CD4-positive, alpha-beta T cell treated with Interleukin-17A for 1 hour (primary cell): ENCODE results near the gene PSMD3.

Experiments used
- DNase-seq: peaks from one replicate; pipeline ENCODE4 v3.0.0-alpha.2; 2020

Gene PSMD3

DNA sequence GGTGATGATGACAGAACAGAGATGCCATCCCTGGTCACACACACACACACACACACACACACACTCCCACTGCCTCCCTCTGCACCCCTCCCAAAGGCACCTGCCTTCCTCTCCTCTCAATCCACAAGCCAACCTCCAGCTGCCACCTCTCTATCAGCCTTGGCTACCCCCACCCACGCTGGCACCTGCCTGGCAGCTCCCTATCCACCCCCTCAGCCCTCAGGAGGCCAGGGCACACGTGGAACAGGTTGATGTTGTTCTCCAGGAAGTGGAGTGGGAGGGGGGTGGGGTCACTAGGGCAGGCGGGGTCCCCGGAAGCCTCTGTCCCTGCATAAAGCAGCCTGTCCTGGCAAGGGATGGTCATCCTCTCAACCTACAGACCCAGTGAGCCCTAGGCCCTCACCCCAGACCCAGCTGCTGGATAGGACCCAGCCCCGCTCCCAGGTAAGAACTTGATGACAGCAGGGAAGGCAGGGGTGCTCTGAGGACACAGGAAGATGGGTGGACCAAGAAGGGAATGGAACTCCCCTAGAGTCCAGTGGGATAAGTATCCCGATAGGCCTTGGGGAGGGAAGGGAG lies 17.9 kb upstream of the PSMD3 start, which contains the start of gene GSDMA:
Gene GSDMA (plus strand): TSS at position 363 of the 579 bp plus-strand sequence. CDS start 2,684 bp downstream, outside the sequence.
- DNase-seq, result peak; percentile 8

DNA sequence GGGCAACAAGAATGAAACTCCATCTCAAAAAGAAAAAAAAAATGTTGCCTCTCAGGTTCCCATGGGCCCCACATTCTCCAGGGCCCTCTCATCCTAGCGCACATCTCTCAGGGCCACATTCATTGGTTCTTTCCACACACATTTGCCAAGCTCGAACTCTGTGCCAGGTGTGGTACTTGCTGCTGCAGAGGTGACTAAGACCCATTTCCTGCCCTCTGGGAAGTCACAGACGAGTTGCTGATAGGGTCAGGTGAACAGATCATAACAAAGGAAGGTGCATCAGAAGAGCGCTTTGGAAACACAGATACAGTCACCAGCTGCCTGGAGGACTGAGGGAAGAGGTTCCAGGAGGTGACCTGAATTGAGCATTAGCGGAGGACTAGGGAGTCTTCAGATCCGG lies 16.8 kb upstream of the PSMD3 start:
- peak; percentile 41 for DNase-seq

DNA sequence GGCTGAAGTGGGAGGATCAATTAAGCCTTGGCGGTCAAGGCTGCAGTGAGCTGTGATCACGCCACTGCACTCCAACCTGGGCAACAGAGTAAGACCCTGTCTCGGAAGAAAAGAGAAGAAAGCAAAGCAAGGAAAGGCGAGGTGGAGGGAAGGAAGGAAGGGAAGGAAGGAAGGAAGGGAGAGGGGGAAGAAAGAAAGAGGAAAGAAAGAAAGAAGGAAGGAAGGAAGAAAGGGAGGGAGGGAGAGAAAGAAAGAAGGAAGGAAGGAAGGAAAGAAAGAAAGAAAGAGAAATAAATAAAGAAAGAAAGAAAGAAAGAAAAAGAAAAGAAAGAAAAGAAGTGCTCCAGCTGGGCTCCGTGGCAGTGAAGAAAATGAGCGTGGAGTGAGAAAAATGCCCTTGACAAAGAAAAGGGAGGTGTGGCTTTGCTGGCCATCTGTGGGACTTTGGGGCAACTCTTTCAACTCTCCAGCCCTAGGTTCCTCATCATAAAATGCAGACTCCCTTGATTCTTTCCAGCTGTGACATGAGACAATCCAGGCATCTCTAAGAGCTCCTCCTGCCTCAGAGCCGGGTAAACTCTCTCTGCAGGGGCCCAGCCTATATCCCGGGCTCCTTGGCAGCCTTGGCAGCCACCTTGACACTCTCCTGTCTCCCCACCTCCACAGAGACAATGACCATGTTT lies 15.4 kb upstream of the PSMD3 start:
- DNase-seq, result no peak

DNA sequence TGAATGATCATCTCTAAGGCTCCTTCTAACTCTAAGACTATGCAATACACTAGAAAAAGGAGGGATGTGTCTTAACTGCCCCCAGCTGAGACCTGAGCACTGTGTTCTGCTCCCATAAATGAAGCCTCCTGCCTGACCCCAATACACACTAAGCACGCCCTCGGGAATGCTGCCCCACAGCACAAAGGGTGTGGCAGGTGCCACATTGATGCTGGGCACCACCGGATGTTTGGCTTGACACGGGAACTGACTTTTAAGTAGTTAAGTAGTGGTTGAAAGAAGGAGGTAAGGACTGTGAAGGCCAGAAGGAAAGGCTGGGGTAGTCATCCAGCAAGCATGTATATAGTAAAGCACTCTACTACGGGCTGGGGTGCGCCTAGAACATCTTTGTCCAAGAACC lies 13.8 kb upstream of the PSMD3 start:
- DNase-seq, result no peak

DNA sequence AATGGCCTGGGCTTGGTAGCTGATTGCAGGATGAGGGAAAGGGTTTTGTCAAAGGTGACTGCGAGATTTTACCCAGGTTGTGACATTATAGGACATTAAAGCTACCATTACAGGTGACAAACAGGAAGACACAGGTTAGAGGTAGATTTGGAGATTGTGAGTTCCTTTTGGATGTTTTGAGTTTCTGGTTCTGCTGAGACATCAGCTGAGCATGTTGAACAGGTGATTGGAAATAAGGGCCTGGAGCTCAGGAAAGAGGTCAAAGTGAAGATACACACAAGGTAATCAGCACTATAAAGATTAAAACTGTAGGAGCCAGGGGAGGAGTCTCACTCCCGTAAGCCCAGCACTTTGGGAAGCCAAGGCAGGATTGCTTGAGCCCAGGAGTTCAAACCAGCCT lies 11.8 kb upstream of the PSMD3 start:
- no peak for DNase-seq

DNA sequence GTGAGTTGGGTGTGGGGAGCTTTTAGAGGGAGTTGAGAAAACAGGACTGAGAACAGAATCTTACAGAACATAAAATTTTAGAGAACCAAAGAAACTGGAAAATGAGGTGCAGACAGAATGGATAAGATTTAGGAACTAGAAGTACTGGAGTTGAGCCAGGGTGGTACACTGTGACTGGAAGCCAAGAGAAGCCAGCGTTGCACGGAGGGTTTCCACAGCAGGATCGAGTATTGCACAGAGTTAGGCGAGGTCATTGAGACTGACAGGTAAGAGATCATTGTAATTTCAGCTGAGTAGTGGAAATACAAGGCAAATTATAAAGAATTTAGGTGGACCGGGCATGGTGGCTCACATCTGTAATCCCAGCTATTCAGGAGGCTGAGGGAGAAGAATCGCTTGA lies 11.2 kb upstream of the PSMD3 start:
- DNase-seq, result no peak

- DNase-seq, result no peak
These were observed 10.4 kb upstream of the PSMD3 start for GRCh38 chr17:39970157-39970692.

GRCh38 chr17:39971076-39971603 lies 9.5 kb upstream of the PSMD3 start:
- DNase-seq, result no peak

DNA sequence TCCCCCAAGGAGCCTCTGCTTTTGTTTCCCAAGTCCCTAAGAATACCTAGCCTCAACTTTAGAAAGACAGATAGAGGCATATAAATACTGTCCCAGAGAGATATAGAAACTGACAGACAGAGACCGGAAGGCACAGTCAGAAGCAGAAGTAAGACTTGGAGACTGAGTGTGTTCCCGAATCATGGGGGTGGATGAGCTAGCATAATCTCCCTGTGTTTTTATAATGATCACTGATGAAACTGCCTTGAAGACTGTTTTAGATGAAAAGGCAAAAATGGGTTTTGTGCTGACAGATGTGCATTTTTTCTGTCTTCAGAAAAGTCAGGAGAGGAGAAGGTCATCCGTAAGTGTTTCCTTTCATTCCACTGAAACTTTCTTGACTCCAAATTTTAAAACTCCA lies 8.3 kb upstream of the PSMD3 start:
- DNase-seq, result no peak

- DNase-seq, result no peak
These were observed 7.1 kb upstream of the PSMD3 start for GRCh38 chr17:39973496-39973895.

- no peak for DNase-seq
These were observed 6.2 kb upstream of the PSMD3 start for GRCh38 chr17:39974433-39974832.

DNA sequence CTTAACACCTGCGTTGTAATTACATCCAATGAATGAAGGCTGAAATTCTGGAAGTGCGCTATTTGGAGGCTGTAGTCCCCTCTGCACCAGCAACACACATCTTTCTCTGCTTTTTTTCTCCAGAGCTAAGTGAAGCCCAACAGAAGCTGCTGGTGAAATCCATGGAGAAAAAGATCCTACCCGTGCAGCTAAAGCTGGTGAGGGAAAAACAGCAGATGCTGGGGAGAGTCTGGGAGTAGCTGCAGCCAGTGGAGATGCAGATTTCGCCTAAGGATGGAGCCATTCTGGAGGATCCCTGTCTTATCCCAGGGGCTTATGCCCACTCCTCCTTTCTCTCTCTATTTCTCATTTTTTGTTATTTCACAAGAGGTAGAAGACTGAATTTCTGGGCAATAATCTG lies 4.8 kb upstream of the PSMD3 start:
- DNase-seq, result no peak

DNA sequence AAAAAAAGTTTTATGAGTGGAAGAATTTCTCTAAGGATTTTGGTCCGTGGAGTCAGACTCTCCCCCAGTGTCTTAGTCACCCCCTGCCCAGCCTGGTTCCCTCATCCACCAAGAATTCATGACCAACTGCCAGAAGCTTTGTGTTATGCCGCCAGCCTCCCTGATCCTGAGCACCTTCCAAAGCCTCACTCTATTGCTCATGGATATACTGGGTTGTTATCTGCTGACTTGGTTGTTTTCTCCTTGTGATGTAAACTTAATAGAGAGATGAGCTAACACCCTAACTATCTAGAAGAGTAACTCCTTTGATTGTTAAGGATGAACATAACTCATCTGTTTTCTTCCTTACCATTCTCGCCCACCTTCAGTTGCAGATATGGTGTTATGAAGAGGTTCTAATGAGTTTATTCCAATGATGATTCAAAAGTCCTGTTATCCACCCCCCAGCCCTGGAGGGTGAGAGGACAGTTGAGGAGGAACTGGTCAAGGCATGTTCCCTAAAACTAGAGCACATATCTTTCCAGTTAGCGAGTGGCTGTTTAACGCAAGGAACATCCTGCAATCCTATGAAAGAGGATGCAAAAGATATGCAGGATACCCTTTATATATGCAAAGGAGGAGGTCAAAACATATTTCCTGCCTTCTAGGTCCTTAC lies 1.5 kb upstream of the PSMD3 start:
- DNase-seq, result no peak

DNA sequence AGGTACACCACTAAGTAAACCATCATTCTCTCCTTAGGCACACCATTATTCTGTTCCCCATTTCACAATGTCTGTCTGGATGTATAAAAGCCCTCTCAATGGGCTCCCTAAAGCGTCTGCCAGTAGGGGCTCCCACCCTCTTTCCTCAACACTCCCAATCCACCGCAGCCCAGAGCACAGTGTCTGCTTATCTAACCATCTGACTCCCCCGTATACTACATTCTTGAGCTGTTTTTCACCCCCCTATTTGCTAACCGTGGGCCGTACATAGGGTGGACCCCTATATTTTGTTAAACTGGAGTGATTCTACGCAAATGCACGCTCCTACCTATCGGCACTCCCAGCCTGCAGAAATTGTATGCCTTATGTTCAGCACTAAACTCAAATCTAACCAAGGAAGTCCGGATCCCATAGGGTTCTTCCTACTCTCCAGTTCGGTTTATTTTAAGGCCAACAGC lies 685 bp upstream of the PSMD3 start:
- DNase-seq, result no peak

DNA sequence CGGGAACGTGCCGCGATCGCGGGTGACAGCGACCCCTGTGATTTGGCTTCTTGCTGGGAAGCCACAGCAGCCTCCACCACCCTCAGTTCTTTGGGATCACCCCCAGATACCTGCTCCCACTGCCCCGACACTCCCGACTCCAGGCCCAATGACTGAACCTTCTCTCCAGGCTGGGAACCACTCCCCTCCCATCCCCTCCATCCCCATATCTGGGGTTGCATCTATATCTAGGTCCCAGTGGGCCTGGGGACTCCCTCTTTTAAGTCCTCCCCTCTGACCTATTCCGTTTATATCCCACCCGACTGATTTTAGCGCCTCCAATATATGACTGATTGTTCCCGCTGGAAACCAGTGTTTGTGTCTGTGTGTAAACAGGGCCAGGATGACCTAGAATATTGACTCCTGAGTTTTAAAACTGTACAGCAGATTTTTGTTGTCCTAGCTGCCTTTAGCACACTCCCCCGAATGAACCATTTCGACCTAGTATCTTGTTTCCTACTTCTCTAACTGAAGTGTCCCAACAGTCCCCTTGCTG lies 667 bp downstream of the PSMD3 start:
- DNase-seq, result no peak

- peak; percentile 6 for DNase-seq
These were observed 1.3 kb downstream of the PSMD3 start for GRCh38 chr17:39981766-39982375.

DNA sequence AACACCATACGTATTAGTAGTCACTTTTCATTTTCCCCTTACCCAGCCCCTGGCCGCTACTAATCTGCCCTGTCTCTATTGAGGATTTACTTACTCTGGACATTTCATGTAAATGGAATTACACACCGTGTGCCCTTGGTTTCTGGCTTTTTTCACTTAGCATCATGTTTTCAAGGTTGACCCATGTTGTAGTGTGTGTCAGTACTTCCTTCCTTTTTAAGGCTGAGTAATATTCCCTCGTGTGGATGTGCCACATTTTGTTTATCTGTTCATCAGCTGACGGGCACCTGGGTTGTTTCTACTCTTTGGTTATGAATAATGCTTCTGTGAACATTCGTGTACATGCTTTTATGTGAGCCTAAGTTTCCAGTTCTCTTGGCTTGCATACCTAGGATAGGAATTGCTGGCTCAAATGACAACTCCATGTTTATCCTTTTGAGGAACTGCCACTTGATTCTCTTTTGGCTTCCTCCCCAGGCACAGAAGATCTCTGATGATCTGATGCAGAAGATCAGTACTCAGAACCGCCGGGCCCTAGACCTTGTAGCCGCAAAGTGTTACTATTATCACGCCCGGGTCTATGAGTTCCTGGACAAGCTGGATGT lies 7.7 kb downstream of the PSMD3 start:
- DNase-seq, result no peak

DNA sequence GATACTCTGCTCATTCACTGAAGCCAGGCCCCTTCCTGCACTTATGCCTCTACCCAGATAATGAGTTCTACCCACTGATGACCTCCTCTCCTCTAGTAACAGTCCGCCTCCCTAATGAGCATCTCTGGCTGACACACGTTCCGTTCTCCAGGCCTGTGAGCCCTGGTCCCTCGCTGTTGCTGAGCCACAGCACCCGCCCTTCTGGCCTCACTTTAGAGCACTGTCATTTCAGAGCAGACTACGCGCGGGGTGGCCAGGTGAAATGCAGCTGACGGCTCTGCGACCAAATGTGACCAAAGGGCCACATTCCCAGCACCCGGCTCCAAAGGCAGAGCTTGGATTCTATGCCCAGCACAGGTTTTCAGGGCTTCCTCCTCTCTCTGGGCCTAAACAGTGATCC lies 13.8 kb downstream of the PSMD3 start:
- DNase-seq, result no peak

- DNase-seq, result no peak
These were observed 14.8 kb downstream of the PSMD3 start for GRCh38 chr17:39995438-39995837.

DNA sequence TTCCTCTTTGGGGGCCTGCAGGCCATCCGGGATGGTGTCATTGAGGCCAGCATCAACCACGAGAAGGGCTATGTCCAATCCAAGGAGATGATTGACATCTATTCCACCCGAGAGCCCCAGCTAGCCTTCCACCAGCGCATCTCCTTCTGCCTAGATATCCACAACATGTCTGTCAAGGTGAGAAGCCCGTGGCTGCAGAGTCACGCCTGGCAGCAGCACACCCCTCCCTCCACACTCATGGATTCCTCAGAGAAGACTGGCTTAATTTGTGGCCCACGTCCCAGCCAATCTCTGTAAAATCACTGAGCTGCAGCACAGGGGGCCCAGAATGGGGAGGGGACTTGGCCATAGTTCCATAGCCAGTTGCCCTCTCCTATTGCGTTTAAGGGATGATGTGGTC lies 15.6 kb downstream of the PSMD3 start:
- no peak for DNase-seq

DNA sequence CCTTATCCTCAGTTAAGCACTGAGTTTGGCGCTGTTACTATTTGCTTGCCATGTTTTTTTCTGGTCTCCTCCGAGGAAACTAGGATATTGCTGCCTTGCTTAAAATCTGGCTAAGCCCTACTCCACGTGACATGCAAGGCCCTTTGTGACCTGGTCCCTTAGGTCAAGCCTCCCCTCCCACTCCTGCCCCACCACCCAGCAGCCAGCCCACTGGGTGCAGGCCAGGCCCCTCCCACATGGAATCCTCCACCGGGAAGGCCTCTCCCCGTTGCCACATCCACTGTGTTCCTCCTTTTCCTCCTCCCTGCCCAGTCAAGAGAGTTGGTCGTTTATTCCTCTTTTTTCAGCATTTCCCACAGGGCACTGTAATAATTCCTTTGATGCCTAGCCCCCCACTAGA lies 16.2 kb downstream of the PSMD3 start:
- no peak for DNase-seq

DNA sequence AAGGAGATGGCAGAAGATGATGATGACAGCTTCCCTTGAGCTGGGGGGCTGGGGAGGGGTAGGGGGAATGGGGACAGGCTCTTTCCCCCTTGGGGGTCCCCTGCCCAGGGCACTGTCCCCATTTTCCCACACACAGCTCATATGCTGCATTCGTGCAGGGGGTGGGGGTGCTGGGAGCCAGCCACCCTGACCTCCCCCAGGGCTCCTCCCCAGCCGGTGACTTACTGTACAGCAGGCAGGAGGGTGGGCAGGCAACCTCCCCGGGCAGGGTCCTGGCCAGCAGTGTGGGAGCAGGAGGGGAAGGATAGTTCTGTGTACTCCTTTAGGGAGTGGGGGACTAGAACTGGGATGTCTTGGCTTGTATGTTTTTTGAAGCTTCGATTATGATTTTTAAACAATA lies 16.9 kb downstream of the PSMD3 start:
- no peak for DNase-seq

DNA sequence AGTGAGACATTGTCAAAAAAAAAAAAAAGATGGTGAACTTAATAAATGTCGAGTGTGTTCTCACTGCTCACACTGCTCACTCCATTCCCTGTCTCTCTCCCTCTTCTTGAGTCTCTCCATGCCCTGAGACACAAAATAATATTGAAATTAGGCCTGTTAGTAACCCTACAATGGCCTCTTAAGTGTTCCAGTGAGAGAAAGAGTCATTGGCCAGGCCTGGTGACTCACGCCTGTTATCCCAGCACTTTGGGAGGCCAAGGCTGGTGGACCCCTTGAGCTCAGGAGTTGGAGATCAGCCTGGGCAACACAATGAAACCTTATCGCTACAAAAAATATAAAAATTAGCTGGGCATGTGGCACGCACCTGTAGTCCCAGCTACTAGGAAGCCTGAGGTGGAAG lies 18.5 kb downstream of the PSMD3 start:
- no peak for DNase-seq
